BLaER1 treated with 17β-estradiol and CSF1 and Interleukin-3, amounts not matched to agents 10 nM and 100 nM (cell line): Measurements from ENCODE around the gene FEN1.
A peak's percentile ranks its signal among the peaks of the same experiment; 100 is the strongest.

ENCODE experiments used
- H3K27ac ChIP-seq, 11 experiments: shearing (Covaris generic); formaldehyde crosslinking; 2 replicates each; pipeline ENCODE4 v1.8.1; 2022
- H3K27me3 ChIP-seq, 11 experiments: shearing (Covaris generic); formaldehyde crosslinking; 2 replicates each; pipeline ENCODE4 v1.8.1; 2022
- H3K36me3 ChIP-seq, 11 experiments: shearing (Covaris generic); formaldehyde crosslinking; 2 replicates each; pipeline ENCODE4 v1.8.1; 2022
- H3K4me1 ChIP-seq, 10 experiments: shearing (Covaris generic); formaldehyde crosslinking; 2 replicates each; pipeline ENCODE4 v1.8.1; 2022
- H3K4me2 ChIP-seq, 11 experiments: shearing (Covaris generic); formaldehyde crosslinking; 2 replicates each; pipeline ENCODE4 v1.8.1; 2022
- H3K4me3 ChIP-seq, 10 experiments: shearing (Covaris generic); formaldehyde crosslinking; 2 replicates each; pipeline ENCODE4 v1.8.1; 2022
- H3K9ac ChIP-seq, 11 experiments: shearing (Covaris generic); formaldehyde crosslinking; 2 replicates each; pipeline ENCODE4 v1.8.1; 2022
- H3K9me3 ChIP-seq, 11 experiments: shearing (Covaris generic); formaldehyde crosslinking; replicated peaks in 1 of 11; 2 replicates each; pipeline ENCODE4 v1.8.1; 2022
- H4K20me1 ChIP-seq, 11 experiments: shearing (Covaris generic); formaldehyde crosslinking; 2 replicates each; pipeline ENCODE4 v1.8.1; 2022
- Cebpa-rat ChIP-seq, 11 experiments: shearing (Covaris generic); IDR thresholded peaks; 2 replicates each; pipeline ENCODE4 v1.8.1; 2022

FEN1 gene

GRCh38 chr11:61753672-61754071, 39.0 kb upstream of the FEN1 start:
- no peak for TF ChIP-seq Cebpa-rat (IDR thresholded peaks at IDR 0.05)

GRCh38 chr11:61754534-61755482, 37.9 kb upstream of the FEN1 start:
- Histone ChIP-seq H3K9ac (no peak overlapping the region), H3K4me1 (peaks cover 26 to 57% (median 42%) of the 10 kb centered on the region in 10 experiments), H3K27ac (no peak overlapping the region), H3K27me3 (peaks cover 36 to 53% (median 48%) of the 10 kb centered on the region in 11 experiments), H3K9me3 (no peaks in the 10 kb centered on the region), H3K4me3 (no peak overlapping the region), H3K4me2 (peak overlapping the region in 10 of 11 experiments; percentile 8 to 96 (median 86); a peak in 14 of 22 replicates), H3K36me3 (no peaks in the 10 kb centered on the region), H4K20me1 (peaks cover 0 to 3% (median 0%) of the 10 kb centered on the region in 11 experiments; a peak in 2 of 22 replicates)
- no peak for TF ChIP-seq Cebpa-rat (IDR thresholded peaks at IDR 0.05)

More at GRCh38 chr11:61753672-61754071, 39.0 kb upstream of the FEN1 start:
- Histone ChIP-seq H3K36me3 (no peaks in the 10 kb centered on the region), H4K20me1 (peaks cover 0 to 3% (median 0%) of the 10 kb centered on the region in 11 experiments; a peak in 2 of 22 replicates), H3K9me3 (no peaks in the 10 kb centered on the region), H3K4me3 (no peak overlapping the region), H3K27me3 (peaks cover 36 to 53% (median 48%) of the 10 kb centered on the region in 11 experiments), H3K4me1 (peaks cover 26 to 57% (median 42%) of the 10 kb centered on the region in 10 experiments), H3K9ac (no peak overlapping the region), H3K27ac (no peak overlapping the region), H3K4me2 (peak overlapping the region in 4 of 11 experiments; percentile 85 to 91 (median 90); a peak in 3 of 22 replicates)

- H3K27ac ChIP-seq: peak overlapping the region in 9 of 11 experiments; percentile 56 to 96 (median 85); a peak in 17 of 22 replicates
- no peaks in the 10 kb centered on the region for H3K9me3 ChIP-seq
- H3K36me3 ChIP-seq: no peaks in the 10 kb centered on the region
- no peak for TF ChIP-seq Cebpa-rat (IDR thresholded peaks at IDR 0.05)
- peak overlapping the region in 3 of 10 experiments; percentile 16 to 56 (median 28); a peak in 4 of 20 replicates for H3K4me3 ChIP-seq
- H3K27me3 ChIP-seq: peaks cover 31 to 44% (median 40%) of the 10 kb centered on the region in 11 experiments
- H3K4me2 ChIP-seq: peak overlapping the region; percentile 76 to 96 (median 88)
- H3K9ac ChIP-seq: peak overlapping the region in 8 of 11 experiments; percentile 28 to 79 (median 64); a peak in 13 of 22 replicates
- H4K20me1 ChIP-seq: peaks cover 0 to 3% (median 0%) of the 10 kb centered on the region in 11 experiments; a peak in 2 of 22 replicates
- H3K4me1 ChIP-seq: peaks cover 26 to 57% (median 42%) of the 10 kb centered on the region in 10 experiments
Observed at GRCh38 chr11:61756147-61756451, 36.6 kb upstream of the FEN1 start.

GRCh38 chr11:61756452-61757212, 36.1 kb upstream of the FEN1 start:
- H3K4me3 ChIP-seq: peak overlapping the region in 4 of 10 experiments; percentile 28 to 56 (median 34); a peak in 6 of 20 replicates
- H3K27ac ChIP-seq: peak overlapping the region in 10 of 11 experiments; percentile 50 to 96 (median 83); a peak in 21 of 22 replicates
- peak overlapping the region in 10 of 11 experiments; percentile 24 to 79 (median 58); a peak in 15 of 22 replicates for H3K9ac ChIP-seq
- no peaks in the 10 kb centered on the region for H3K9me3 ChIP-seq
- no peaks in the 10 kb centered on the region for H3K36me3 ChIP-seq
- TF ChIP-seq Cebpa-rat (IDR thresholded peaks at IDR 0.05): no peak
- H3K4me2 ChIP-seq: peak overlapping the region; percentile 76 to 96 (median 88)
- H3K4me1 ChIP-seq: peaks cover 26 to 57% (median 44%) of the 10 kb centered on the region in 10 experiments
- H3K27me3 ChIP-seq: peaks cover 26 to 39% (median 35%) of the 10 kb centered on the region in 11 experiments
- H4K20me1 ChIP-seq: peaks cover 0 to 3% (median 0%) of the 10 kb centered on the region in 11 experiments; a peak in 2 of 22 replicates

GRCh38 chr11:61757213-61757862, 35.4 kb upstream of the FEN1 start:
- Histone ChIP-seq H3K4me1 (peaks cover 26 to 57% (median 45%) of the 10 kb centered on the region in 10 experiments), H3K9me3 (no peaks in the 10 kb centered on the region), H3K4me3 (no peak overlapping the region), H3K36me3 (no peaks in the 10 kb centered on the region), H3K9ac (peak overlapping the region in 6 of 11 experiments; percentile 24 to 79 (median 71); a peak in 4 of 22 replicates), H4K20me1 (no peaks in the 10 kb centered on the region; a peak in 2 of 22 replicates), H3K27me3 (peaks cover 19 to 32% (median 28%) of the 10 kb centered on the region in 11 experiments), H3K4me2 (peak overlapping the region; percentile 76 to 96 (median 88)), H3K27ac (peak overlapping the region in 10 of 11 experiments; percentile 50 to 96 (median 83); a peak in 18 of 22 replicates)
- TF ChIP-seq Cebpa-rat (IDR thresholded peaks at IDR 0.05): no peak

- H3K4me3 ChIP-seq: no peak overlapping the region
- peaks cover 19 to 23% (median 21%) of the 10 kb centered on the region in 10 experiments for H3K4me1 ChIP-seq
Observed at GRCh38 chr11:61760946-61761345, 31.8 kb upstream of the FEN1 start.

GRCh38 chr11:61761440-61762222, 31.1 kb upstream of the FEN1 start:
- Histone ChIP-seq H3K4me3 (no peak overlapping the region), H3K27ac (no peak overlapping the region), H3K27me3 (no peaks in the 10 kb centered on the region), H3K9ac (no peak overlapping the region), H3K9me3 (no peaks in the 10 kb centered on the region), H3K4me1 (peaks cover 12 to 21% (median 15%) of the 10 kb centered on the region in 10 experiments), H3K4me2 (no peak overlapping the region), H4K20me1 (no peaks in the 10 kb centered on the region), H3K36me3 (no peaks in the 10 kb centered on the region)
- TF ChIP-seq Cebpa-rat (IDR thresholded peaks at IDR 0.05): no peak

More at GRCh38 chr11:61760946-61761345, 31.8 kb upstream of the FEN1 start:
- no peak overlapping the region for H3K4me2 ChIP-seq
- no peak overlapping the region for H3K27ac ChIP-seq
- H3K27me3 ChIP-seq: no peaks in the 10 kb centered on the region
- H3K9ac ChIP-seq: no peak overlapping the region
- no peaks in the 10 kb centered on the region for H4K20me1 ChIP-seq
- no peaks in the 10 kb centered on the region for H3K36me3 ChIP-seq
- no peaks in the 10 kb centered on the region for H3K9me3 ChIP-seq
- no peak for TF ChIP-seq Cebpa-rat (IDR thresholded peaks at IDR 0.05)
